Type B pancreatic cell (in vitro differentiated cells): ENCODE results near the gene TMEM178B. TPM values are rescaled to one million over a fixed set of nuclear protein-coding genes. Genes with fewer than 3 reads are reported as not detected.

ENCODE experiments used
- DNase-seq: peaks from one replicate; pipeline ENCODE4 v3.0.0; 2021; ENCODE audit warnings: mixed read lengths; ENCODE audit not compliant: unreplicated experiment; ENCODE audit errors: extremely low spot score
- H3K27ac Mint-ChIP-seq: 2 replicates; pipeline ENCODE4 v1.8.0; 2021; ENCODE audit warnings: mild to moderate bottlenecking, mixed read lengths
- H3K27me3 Mint-ChIP-seq: 2 replicates; pipeline ENCODE4 v1.8.0; 2021; ENCODE audit warnings: mixed read lengths
- H3K36me3 Mint-ChIP-seq: 2 replicates; pipeline ENCODE4 v1.8.0; 2021; ENCODE audit warnings: mixed read lengths
- H3K4me1 Mint-ChIP-seq: one replicate; pipeline ENCODE4 v1.8.0; 2021; ENCODE audit warnings: mixed read lengths; ENCODE audit not compliant: unreplicated experiment
- H3K4me3 Mint-ChIP-seq: 2 replicates; pipeline ENCODE4 v1.8.0; 2021; ENCODE audit warnings: mild to moderate bottlenecking, mixed read lengths
- H3K9me3 Mint-ChIP-seq: 2 replicates; pipeline ENCODE4 v1.8.0; 2021; ENCODE audit warnings: mixed read lengths
- CTCF ChIP-seq: fragments of 200-600 bp; sonication (generic); conservative IDR thresholded peaks from 2 replicates; pipeline ENCODE4 v1.5.0; 2021; ENCODE audit warnings: antibody characterized with exemption, mild to moderate bottlenecking
- total RNA-seq: library from RNA; stranded (reverse); gene quantifications from 2 replicates; pipeline ENCODE4 v1.2.1, GENCODE V29; 2021; ENCODE audit warnings: low replicate concordance

TMEM178B gene
- total RNA-seq, 1 donor from 2014 or later: 8.7 TPM

GRCh38 chr7:141460781-141461715 is 387.2 kb downstream of the TMEM178B start:
- DNase-seq: no peak
- Mint-ChIP-seq H3K27ac (peak overlapping the region; percentile 68), H3K36me3 (no peaks in the 10 kb centered on the region), H3K27me3 (no peaks in the 10 kb centered on the region), H3K4me1 (peaks cover 8% of the 10 kb centered on the region), H3K4me3 (no peak overlapping the region), H3K9me3 (no peaks in the 10 kb centered on the region)
- no peak for TF ChIP-seq CTCF

GRCh38 chr7:141461924-141462323 is 388.1 kb downstream of the TMEM178B start:
- no peaks in the 10 kb centered on the region for H3K36me3 Mint-ChIP-seq
- H3K9me3 Mint-ChIP-seq: no peaks in the 10 kb centered on the region
- H3K27me3 Mint-ChIP-seq: no peaks in the 10 kb centered on the region
- no peak for TF ChIP-seq CTCF
- no peak overlapping the region for H3K4me3 Mint-ChIP-seq
- H3K27ac Mint-ChIP-seq: no peak overlapping the region
- no peak for DNase-seq
- H3K4me1 Mint-ChIP-seq: peaks cover 8% of the 10 kb centered on the region

GRCh38 chr7:141462958-141463357 is 389.1 kb downstream of the TMEM178B start:
- H3K36me3 Mint-ChIP-seq: no peaks in the 10 kb centered on the region
- no peak overlapping the region for H3K4me3 Mint-ChIP-seq
- DNase-seq: no peak
- peaks cover 8% of the 10 kb centered on the region for H3K4me1 Mint-ChIP-seq
- H3K27me3 Mint-ChIP-seq: no peaks in the 10 kb centered on the region
- H3K9me3 Mint-ChIP-seq: no peaks in the 10 kb centered on the region
- no peak for TF ChIP-seq CTCF
- no peak overlapping the region for H3K27ac Mint-ChIP-seq

- Mint-ChIP-seq H3K4me3 (no peak overlapping the region), H3K27ac (no peak overlapping the region), H3K36me3 (no peaks in the 10 kb centered on the region), H3K27me3 (no peaks in the 10 kb centered on the region), H3K4me1 (peaks cover 8% of the 10 kb centered on the region), H3K9me3 (no peaks in the 10 kb centered on the region)
- DNase-seq: no peak
- TF ChIP-seq CTCF: no peak
These were observed 390.1 kb downstream of the TMEM178B start for GRCh38 chr7:141463986-141464385.

- Mint-ChIP-seq H3K4me1 (peaks cover 8% of the 10 kb centered on the region), H3K27me3 (no peaks in the 10 kb centered on the region), H3K27ac (no peak overlapping the region), H3K36me3 (no peaks in the 10 kb centered on the region), H3K9me3 (no peaks in the 10 kb centered on the region), H3K4me3 (no peak overlapping the region)
- no peak for DNase-seq
- no peak for TF ChIP-seq CTCF
These were observed 390.7 kb downstream of the TMEM178B start for GRCh38 chr7:141464551-141464950.
